ENCODE measurements around the gene NR4A1.

NR4A1 gene

DNA sequence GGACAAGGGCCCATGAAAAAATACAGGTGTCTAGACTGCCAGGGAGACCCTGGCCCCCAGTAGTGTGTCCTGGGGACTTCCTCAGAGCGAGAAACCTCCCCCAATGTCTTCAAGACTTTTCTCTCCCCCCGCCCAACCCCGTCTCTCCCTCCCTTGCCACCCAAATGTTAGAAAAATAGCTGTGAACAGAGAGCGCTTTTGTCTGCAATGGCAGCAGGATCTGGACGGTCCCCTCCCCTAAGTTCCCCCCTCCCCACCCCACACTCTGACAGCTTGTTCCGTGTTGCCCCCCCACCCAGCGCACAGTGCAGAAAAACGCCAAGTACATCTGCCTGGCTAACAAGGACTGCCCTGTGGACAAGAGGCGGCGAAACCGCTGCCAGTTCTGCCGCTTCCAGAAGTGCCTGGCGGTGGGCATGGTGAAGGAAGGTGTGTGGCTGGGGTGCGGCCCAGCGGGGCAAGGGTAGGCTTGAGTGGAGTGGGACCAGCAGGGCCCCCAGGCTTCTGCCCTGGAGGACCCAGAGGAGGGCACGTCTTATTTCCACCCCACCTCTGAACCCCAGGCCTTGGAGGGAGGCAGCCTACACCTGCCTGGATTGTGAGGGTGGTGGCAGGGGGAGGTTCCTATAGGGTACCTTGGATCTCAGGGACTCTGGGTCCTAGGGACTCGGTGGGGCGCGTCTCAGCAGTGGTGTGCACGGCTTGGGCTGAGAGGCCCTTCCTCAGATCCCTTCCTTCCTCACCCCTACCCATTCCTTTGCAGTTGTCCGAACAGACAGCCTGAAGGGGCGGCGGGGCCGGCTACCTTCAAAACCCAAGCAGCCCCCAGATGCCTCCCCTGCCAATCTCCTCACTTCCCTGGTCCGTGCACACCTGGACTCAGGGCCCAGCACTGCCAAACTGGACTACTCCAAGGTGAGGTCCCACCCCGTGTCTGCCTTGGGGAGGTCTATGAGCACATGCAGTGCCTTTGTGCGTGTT, 4.8 kb downstream of the NR4A1 start:
- TF ChIP-seq, protein P1, sequence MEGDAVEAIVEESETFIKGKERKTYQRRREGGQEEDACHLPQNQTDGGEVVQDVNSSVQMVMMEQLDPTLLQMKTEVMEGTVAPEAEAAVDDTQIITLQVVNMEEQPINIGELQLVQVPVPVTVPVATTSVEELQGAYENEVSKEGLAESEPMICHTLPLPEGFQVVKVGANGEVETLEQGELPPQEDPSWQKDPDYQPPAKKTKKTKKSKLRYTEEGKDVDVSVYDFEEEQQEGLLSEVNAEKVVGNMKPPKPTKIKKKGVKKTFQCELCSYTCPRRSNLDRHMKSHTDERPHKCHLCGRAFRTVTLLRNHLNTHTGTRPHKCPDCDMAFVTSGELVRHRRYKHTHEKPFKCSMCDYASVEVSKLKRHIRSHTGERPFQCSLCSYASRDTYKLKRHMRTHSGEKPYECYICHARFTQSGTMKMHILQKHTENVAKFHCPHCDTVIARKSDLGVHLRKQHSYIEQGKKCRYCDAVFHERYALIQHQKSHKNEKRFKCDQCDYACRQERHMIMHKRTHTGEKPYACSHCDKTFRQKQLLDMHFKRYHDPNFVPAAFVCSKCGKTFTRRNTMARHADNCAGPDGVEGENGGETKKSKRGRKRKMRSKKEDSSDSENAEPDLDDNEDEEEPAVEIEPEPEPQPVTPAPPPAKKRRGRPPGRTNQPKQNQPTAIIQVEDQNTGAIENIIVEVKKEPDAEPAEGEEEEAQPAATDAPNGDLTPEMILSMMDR (IDR thresholded peaks at IDR 0.05; ENCODE audit: low read depth, low read length, missing control alignments) = no peak
- H3K4me3 ChIP-seq (ENCODE audit: low read depth, low read length) = no peak overlapping the region
- no peak for DNase-seq (ENCODE audit: low read depth)

DNA sequence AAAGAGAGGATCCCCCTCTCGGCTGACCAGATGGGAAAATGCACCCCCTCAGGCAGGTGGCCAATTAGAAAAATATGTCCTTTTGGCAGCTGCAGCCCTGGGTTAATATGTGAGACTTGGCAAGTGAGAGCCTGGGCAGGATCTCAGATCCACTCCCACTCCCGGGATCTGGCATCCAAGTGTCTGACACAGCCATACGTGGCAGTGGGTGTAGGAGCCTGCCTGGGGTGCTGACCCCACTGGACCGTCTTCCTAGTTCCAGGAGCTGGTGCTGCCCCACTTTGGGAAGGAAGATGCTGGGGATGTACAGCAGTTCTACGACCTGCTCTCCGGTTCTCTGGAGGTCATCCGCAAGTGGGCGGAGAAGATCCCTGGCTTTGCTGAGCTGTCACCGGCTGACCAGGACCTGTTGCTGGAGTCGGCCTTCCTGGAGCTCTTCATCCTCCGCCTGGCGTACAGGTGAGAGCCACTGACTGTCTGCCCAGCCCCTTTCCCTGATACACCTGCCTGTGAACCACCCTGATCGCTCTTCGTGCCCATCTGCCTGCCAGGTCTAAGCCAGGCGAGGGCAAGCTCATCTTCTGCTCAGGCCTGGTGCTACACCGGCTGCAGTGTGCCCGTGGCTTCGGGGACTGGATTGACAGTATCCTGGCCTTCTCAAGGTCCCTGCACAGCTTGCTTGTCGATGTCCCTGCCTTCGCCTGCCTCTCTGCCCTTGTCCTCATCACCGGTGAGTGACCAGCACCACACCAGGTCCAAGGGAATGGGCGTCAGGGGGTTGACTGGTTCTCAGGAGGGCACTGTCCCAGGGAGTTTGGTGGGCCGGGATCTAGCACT, 5.8 kb downstream of the NR4A1 start:
- no peak for DNase-seq (ENCODE audit: low read depth)
- H3K4me3 ChIP-seq (ENCODE audit: low read depth, low read length) = no peak overlapping the region
- TF ChIP-seq, protein P1 (IDR thresholded peaks at IDR 0.05; ENCODE audit: low read depth, low read length, missing control alignments) = no peak

DNA sequence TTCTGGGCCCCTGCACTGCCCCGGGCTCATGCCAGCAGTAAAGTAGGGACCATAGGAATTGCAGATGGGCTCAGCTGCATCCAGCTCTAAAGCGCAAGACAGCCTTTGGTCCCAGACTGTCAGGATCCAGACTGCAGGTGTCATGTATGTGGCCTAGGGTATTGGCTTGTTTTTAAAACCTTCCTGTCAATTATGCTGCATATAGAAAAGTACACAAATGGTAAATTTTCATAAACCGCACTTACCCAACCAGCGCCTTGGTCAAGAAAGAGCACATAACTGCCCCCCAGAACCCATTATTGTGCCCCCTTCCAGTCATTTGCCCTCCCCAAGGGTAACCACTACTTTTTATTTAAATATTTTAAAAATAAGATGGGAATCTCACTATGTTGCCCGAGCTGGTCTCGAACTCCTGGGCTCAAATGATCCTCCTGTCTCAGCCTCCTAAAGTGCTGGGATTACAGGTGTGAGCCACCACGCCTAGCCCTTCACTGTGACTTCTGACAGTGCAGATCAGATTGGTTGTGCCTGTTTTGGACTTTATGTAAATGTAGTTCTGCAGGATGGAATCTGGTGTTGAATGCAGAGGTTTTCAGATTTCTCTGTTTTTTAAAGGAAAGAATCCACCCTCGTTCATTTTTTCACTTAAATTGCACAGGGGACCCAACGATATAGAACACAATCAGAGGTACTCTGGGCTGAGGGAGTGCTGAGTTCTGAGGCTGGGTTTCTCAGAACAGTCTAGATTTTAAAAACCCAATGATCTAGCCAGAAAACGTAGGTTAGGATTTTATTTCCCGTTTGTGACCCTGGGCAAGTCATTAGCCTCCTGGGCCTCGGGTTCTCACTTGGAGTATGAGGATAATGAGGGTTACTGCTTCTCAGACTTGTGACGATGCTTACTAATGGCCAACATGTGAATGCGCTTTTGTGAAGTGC, 6.7 kb downstream of the NR4A1 start:
- no peak overlapping the region for H3K4me3 ChIP-seq (ENCODE audit: low read depth, low read length)
- TF ChIP-seq, protein P1 (IDR thresholded peaks at IDR 0.05; ENCODE audit: low read depth, low read length, missing control alignments) = no peak
- DNase-seq (ENCODE audit: low read depth) = no peak

DNA sequence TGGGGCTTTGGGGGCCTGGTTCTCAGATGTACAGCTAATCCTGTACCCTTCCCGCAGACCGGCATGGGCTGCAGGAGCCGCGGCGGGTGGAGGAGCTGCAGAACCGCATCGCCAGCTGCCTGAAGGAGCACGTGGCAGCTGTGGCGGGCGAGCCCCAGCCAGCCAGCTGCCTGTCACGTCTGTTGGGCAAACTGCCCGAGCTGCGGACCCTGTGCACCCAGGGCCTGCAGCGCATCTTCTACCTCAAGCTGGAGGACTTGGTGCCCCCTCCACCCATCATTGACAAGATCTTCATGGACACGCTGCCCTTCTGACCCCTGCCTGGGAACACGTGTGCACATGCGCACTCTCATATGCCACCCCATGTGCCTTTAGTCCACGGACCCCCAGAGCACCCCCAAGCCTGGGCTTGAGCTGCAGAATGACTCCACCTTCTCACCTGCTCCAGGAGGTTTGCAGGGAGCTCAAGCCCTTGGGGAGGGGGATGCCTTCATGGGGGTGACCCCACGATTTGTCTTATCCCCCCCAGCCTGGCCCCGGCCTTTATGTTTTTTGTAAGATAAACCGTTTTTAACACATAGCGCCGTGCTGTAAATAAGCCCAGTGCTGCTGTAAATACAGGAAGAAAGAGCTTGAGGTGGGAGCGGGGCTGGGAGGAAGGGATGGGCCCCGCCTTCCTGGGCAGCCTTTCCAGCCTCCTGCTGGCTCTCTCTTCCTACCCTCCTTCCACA, 7.6 kb downstream of the NR4A1 start:
- no peak for DNase-seq (ENCODE audit: low read depth)
- H3K4me3 ChIP-seq (ENCODE audit: low read depth, low read length) = no peak overlapping the region
- TF ChIP-seq, protein P1 (IDR thresholded peaks at IDR 0.05; ENCODE audit: low read depth, low read length, missing control alignments) = no peak

DNA sequence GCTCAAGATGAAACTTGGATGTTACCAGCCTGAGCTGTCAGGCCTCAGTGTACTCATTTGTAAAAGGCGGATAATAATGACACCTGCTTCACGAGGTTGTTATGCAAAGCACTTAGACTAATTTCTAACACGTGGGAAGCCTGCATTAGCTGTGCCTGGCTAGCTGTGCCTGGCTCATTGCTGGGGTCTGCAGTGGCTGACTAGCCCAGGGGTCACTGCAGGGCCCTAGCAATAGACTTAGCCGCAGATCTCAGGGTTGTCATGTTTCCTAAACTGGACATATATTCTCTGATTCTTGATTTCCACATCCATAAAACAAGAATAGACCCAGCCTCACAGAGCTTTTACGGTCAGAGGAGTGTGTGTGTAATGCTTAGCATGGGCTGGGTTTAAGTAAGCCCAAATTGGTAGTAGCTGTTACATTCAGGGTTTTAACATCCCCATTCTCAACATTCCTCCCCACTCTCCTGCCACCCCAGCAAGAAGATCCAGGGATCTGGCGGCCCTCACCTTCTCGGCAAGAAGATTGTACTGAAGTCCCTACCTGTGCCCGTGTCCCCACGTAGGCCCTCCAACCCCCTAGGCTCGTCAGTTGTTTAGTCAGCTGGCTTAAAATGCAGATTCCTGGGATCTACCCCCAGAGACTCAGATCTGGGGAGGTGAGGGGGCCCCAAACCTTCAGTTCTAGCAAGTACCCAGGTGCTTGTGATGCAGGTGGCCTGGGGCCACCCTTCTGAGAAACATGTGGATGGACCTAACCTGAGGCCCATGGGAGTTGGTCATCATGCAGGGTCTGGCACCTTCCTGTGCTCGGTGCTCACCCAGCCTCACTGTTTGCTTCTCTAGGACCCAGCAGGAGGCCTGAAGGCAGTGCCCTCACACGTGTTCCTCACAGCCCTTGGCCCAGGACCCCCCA, 8.6 kb downstream of the NR4A1 start:
- no peak for DNase-seq (ENCODE audit: low read depth)
- no peak overlapping the region for H3K4me3 ChIP-seq (ENCODE audit: low read depth, low read length)
- TF ChIP-seq, protein P1 (IDR thresholded peaks at IDR 0.05; ENCODE audit: low read depth, low read length, missing control alignments) = no peak

Measured in GM12864 (cell line).